ENCODE measurements around the gene RASGRP1. TPM values are rescaled to one million over a fixed set of nuclear protein-coding genes. Genes with fewer than 3 reads are reported as not detected.
"Not testable (repeated sequence)": the region's sequence is repeated elsewhere in the genome, so short reads cannot be mapped to it uniquely, and the experiment has no call there.

Gene RASGRP1
- total RNA-seq, 4 donors from 2014 or later = 0.29 to 0.99 (median 0.66) TPM

DNA sequence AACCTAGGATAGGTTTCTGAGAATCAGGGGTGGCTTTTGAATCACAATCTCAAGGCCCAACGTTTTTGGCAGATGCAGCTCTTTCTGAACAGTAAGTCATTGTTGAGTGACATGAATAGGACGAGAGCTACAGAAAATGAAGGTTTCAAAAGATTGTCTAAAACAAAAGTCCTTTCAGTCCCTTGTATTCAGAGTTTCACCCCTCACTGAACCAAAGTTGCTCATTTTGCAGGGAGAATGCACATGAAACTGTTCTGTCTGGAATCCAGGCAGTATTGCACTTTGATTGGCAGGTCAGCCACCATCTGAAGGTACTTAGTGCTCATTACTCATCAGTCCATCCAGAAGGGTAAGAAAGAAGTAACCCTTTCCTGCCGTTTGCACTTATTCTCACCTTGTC, 24.1 kb upstream of the RASGRP1 start:
- H3K36me3 ChIP-seq = no peaks in the 10 kb centered on the region
- WGBS = 53% methylated on average over 3 of the region's 3 CpGs
- no peak for TF ChIP-seq POLR2AphosphoS5 (IDR thresholded peaks at IDR 0.05)
- TF ChIP-seq, protein P1, sequence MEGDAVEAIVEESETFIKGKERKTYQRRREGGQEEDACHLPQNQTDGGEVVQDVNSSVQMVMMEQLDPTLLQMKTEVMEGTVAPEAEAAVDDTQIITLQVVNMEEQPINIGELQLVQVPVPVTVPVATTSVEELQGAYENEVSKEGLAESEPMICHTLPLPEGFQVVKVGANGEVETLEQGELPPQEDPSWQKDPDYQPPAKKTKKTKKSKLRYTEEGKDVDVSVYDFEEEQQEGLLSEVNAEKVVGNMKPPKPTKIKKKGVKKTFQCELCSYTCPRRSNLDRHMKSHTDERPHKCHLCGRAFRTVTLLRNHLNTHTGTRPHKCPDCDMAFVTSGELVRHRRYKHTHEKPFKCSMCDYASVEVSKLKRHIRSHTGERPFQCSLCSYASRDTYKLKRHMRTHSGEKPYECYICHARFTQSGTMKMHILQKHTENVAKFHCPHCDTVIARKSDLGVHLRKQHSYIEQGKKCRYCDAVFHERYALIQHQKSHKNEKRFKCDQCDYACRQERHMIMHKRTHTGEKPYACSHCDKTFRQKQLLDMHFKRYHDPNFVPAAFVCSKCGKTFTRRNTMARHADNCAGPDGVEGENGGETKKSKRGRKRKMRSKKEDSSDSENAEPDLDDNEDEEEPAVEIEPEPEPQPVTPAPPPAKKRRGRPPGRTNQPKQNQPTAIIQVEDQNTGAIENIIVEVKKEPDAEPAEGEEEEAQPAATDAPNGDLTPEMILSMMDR (IDR thresholded peaks at IDR 0.05) = no peak
- no peak for TF ChIP-seq EP300 (IDR thresholded peaks at IDR 0.05)
- TF ChIP-seq POLR2A (IDR thresholded peaks at IDR 0.05; ENCODE audit: low read depth) = no peak
- no peak overlapping the region for H3K4me3 ChIP-seq
- H3K27ac ChIP-seq (replicated peaks in 1 of 4) = no peak overlapping the region
- no peaks in the 10 kb centered on the region for H3K27me3 ChIP-seq
- no peaks in the 10 kb centered on the region for H3K4me1 ChIP-seq
- intact Hi-C loops (cut with DNase I) = no loop called here
- H3K9me3 ChIP-seq = no peaks in the 10 kb centered on the region
- no peak for DNase-seq (ENCODE audit: extremely low spot score)

DNA sequence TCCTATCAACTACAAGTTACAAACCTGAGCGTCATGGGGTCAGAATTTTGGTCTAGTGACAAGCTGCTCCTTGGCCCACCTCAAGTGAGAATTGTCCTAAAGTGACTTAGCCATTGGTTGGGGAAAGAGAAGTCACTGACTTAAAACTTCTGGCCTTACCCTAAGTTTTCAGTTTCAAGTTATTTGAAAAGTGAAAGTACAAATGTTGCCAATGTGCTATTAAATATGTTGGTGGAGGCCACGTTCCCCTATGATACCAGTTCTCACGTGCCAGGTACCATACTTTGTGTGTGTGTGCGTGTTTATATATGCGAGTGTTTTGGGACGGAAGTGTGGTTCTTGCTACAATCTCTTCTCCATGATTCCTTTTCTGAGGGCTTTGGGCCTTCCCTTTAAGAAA, 22.6 kb upstream of the RASGRP1 start:
- Histone ChIP-seq H3K36me3 (no peaks in the 10 kb centered on the region), H3K4me1 (no peaks in the 10 kb centered on the region), H3K27me3 (no peaks in the 10 kb centered on the region), H3K4me3 (no peak overlapping the region), H3K9me3 (no peaks in the 10 kb centered on the region), H3K27ac (replicated peaks in 1 of 4) (no peak overlapping the region)
- DNase-seq (ENCODE audit: extremely low spot score) = no peak
- intact Hi-C loops (cut with DNase I) = no loop called here
- TF ChIP-seq, protein P1 (IDR thresholded peaks at IDR 0.05) = no peak
- TF ChIP-seq POLR2A (IDR thresholded peaks at IDR 0.05; ENCODE audit: low read depth) = no peak
- no peak for TF ChIP-seq POLR2AphosphoS5 (IDR thresholded peaks at IDR 0.05)
- TF ChIP-seq EP300 (IDR thresholded peaks at IDR 0.05) = no peak
- 82% methylated on average over 6 of the region's 6 CpGs for WGBS

DNA sequence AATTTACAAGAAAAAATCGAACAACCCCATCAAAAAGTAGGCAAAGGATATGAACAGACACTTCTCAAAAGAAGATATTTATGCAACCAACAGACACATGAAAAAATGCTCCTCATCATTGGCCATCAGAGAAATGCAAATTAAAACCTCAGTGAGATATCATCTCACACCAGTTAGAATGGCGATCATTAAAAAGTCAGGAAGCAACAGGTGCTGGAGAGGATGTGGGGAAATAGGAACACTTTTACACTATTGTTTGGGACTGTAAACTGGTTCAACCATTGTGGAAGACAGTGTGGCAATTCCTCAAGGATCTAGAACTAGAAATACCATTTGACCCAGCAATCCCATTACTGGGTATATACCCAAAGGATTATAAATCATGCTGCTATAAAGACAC, 21.4 kb upstream of the RASGRP1 start:
- H3K27ac ChIP-seq (replicated peaks in 1 of 4); intact Hi-C loops (cut with DNase I); H3K9me3 ChIP-seq; H3K27me3 ChIP-seq; H3K4me3 ChIP-seq; DNase-seq (ENCODE audit: extremely low spot score); H3K36me3 ChIP-seq; H3K4me1 ChIP-seq: not testable (repeated sequence)
- WGBS = 90% methylated on average over 2 of the region's 2 CpGs

DNA sequence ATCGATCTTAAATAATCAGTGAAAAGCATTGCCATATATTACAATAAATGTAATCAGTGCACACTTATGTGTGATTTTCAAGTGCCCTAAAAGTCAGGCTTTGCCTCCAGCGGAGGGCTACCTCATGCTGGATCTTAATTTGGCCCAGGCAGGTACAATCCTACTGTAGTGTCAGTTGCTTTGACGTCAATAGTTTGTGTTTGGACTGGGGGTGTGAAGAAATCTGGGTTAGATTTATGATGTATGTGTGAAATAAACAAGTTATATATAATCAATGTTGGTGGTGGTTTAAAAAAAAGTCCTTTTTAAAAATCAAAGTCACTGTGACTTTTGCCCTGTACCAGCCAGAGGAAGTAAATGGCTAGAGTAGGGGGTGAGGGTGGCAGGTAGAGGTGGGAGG, 14.0 kb upstream of the RASGRP1 start:
- peaks cover 0 to 6% (median 0%) of the 10 kb centered on the region in 4 donors for H3K9me3 ChIP-seq
- no peak overlapping the region for H3K4me3 ChIP-seq
- peaks cover 0 to 13% (median 0%) of the 10 kb centered on the region in 4 donors for H3K27me3 ChIP-seq
- 96% methylated on average over 3 of the region's 3 CpGs for WGBS
- no peaks in the 10 kb centered on the region for H3K4me1 ChIP-seq
- no peak overlapping the region for H3K27ac ChIP-seq (replicated peaks in 1 of 4)
- DNase-seq (ENCODE audit: extremely low spot score) = no peak
- intact Hi-C loops (cut with DNase I) = no loop called here
- TF ChIP-seq POLR2AphosphoS5 (IDR thresholded peaks at IDR 0.05) (no peak), POLR2A (IDR thresholded peaks at IDR 0.05; ENCODE audit: low read depth) (no peak), EP300 (IDR thresholded peaks at IDR 0.05) (no peak)
- TF ChIP-seq, protein P1 (IDR thresholded peaks at IDR 0.05) = no peak
- no peaks in the 10 kb centered on the region for H3K36me3 ChIP-seq

DNA sequence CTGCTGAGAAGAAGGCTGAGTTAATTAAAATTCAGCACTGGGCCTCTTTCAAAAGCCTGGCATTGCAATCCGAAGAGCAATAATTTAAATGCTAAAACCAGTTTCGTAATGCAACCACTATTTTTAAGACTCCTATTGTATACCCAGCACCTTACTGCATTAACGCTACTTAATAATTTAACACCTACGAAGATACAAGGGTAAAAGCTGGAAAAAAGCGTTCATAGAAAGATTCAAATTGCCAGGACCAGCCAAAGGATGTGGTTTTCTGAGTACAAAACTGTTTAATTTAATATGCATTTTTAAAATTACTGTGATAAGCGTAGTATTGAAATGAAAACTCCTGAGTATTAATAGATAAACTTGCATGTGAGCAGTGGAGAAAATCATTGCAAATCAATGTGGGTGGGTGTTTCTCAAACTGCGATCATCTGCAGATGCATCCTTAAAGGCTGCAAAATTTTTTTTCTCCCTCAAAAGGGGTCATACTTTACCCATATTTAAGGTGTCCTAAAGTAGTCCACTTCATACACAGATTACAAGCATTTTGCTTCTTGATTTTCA, 12.9 kb upstream of the RASGRP1 start:
- Histone ChIP-seq H3K4me3 (no peak overlapping the region), H3K27ac (replicated peaks in 1 of 4) (no peak overlapping the region), H3K4me1 (no peaks in the 10 kb centered on the region), H3K27me3 (peaks cover 0 to 22% (median 0%) of the 10 kb centered on the region in 4 donors), H3K36me3 (no peaks in the 10 kb centered on the region), H3K9me3 (peaks cover 0 to 6% (median 0%) of the 10 kb centered on the region in 4 donors)
- WGBS = 87% methylated on average over 7 of the region's 7 CpGs
- no peak for TF ChIP-seq EP300 (IDR thresholded peaks at IDR 0.05)
- TF ChIP-seq POLR2AphosphoS5 (IDR thresholded peaks at IDR 0.05) = no peak
- TF ChIP-seq POLR2A (IDR thresholded peaks at IDR 0.05; ENCODE audit: low read depth) = no peak
- TF ChIP-seq, protein P1 (IDR thresholded peaks at IDR 0.05) = no peak
- intact Hi-C loops (cut with DNase I) = no loop called here
- DNase-seq (ENCODE audit: extremely low spot score) = no peak
